Cortex of kidney (tissue), 1 donor: ENCODE data around the gene ATF7IP.

Source experiments
- DNase-seq: peaks from one replicate; lab custom pipeline; 2025; lab: John Stamatoyannopoulos, UW

Gene ATF7IP

GRCh38 chr12:14418451-14418890, 53.0 kb downstream of the ATF7IP start:
- no peak for DNase-seq

- no peak for DNase-seq
These were observed 57.2 kb downstream of the ATF7IP start for GRCh38 chr12:14422516-14423230.

- no peak for DNase-seq
These were observed 59.1 kb downstream of the ATF7IP start for GRCh38 chr12:14424545-14424944.

GRCh38 chr12:14426792-14427191, 61.3 kb downstream of the ATF7IP start:
- no peak for DNase-seq

GRCh38 chr12:14427929-14428328, 62.4 kb downstream of the ATF7IP start:
- no peak for DNase-seq

- no peak for DNase-seq
These were observed 65.0 kb downstream of the ATF7IP start for GRCh38 chr12:14430394-14430986.

- DNase-seq: no peak
These were observed 66.5 kb downstream of the ATF7IP start for GRCh38 chr12:14431975-14432374.

- DNase-seq: no peak
These were observed 70.1 kb downstream of the ATF7IP start for GRCh38 chr12:14435627-14436026.

- no peak for DNase-seq
These were observed 76.9 kb downstream of the ATF7IP start for GRCh38 chr12:14442221-14442881.

GRCh38 chr12:14443531-14443930, 78.0 kb downstream of the ATF7IP start:
- no peak for DNase-seq

GRCh38 chr12:14450479-14450878, 85.0 kb downstream of the ATF7IP start:
- no peak for DNase-seq

GRCh38 chr12:14452336-14452735, 86.9 kb downstream of the ATF7IP start:
- no peak for DNase-seq

- no peak for DNase-seq
These were observed 87.4 kb downstream of the ATF7IP start for GRCh38 chr12:14452865-14453264.

- no peak for DNase-seq
These were observed 88.8 kb downstream of the ATF7IP start for GRCh38 chr12:14454098-14454907.

- DNase-seq: no peak
These were observed 94.8 kb downstream of the ATF7IP start for GRCh38 chr12:14460212-14460841.

GRCh38 chr12:14471497-14471896, 106.0 kb downstream of the ATF7IP start:
- DNase-seq: no peak

- no peak for DNase-seq
These were observed 108.3 kb downstream of the ATF7IP start for GRCh38 chr12:14473707-14474287.

- DNase-seq: no peak
These were observed 113.5 kb downstream of the ATF7IP start for GRCh38 chr12:14479004-14479403.

GRCh38 chr12:14481201-14481600, 115.7 kb downstream of the ATF7IP start:
- DNase-seq: no peak

GRCh38 chr12:14482361-14482760, 116.9 kb downstream of the ATF7IP start:
- DNase-seq: no peak

- no peak for DNase-seq
These were observed 117.4 kb downstream of the ATF7IP start for GRCh38 chr12:14482886-14483285.

- DNase-seq: no peak
These were observed 129.8 kb downstream of the ATF7IP start for GRCh38 chr12:14495326-14495725.
